ENCODE results near the gene PNPO. TPM values are rescaled to one million over a fixed set of nuclear protein-coding genes. Genes with fewer than 3 reads are reported as not detected.
A peak's percentile ranks its signal among the peaks of the same experiment; 100 is the strongest.

PNPO gene
- total RNA-seq, 2 donors from 2014 or later, result 18.1 to 70.5 TPM

GRCh38 chr17:47952171-47953021 lies 11.0 kb downstream of the PNPO start:
- no peak for TF ChIP-seq CTCF (IDR thresholded peaks at IDR 0.05)
- intact Hi-C loops (cut with DNase I), result no loop called here
- H3K9me3 ChIP-seq, result no peaks in the 10 kb centered on the region
- no peaks in the 10 kb centered on the region for H3K27me3 ChIP-seq
- no peaks in the 10 kb centered on the region for H3K36me3 ChIP-seq
- peak overlapping the region; percentile 32 to 100 for H3K9ac ChIP-seq (ENCODE audit: low read depth in 2 of 2, low read length in 2 of 2)
- H3K27ac ChIP-seq, result peak overlapping the region; percentile 86
- DNase-seq, result peak; percentile 91
- no peak overlapping the region for H3K4me3 ChIP-seq
- no peaks in the 10 kb centered on the region for H3K4me1 ChIP-seq

- intact Hi-C loops (cut with DNase I), result no loop called here
- no peak for DNase-seq
- no peak for TF ChIP-seq CTCF (IDR thresholded peaks at IDR 0.05)
- Histone ChIP-seq H3K27me3 (no peaks in the 10 kb centered on the region), H3K9me3 (no peaks in the 10 kb centered on the region), H3K4me1 (no peaks in the 10 kb centered on the region), H3K36me3 (no peaks in the 10 kb centered on the region), H3K9ac (ENCODE audit: low read depth in 2 of 2, low read length in 2 of 2) (peak overlapping the region; percentile 61 to 100), H3K27ac (peak overlapping the region; percentile 86), H3K4me3 (peak overlapping the region; percentile 55)
Measured at GRCh38 chr17:47953909-47954308, 12.5 kb downstream of the PNPO start.

GRCh38 chr17:47955497-47956461 lies 14.4 kb downstream of the PNPO start:
- Histone ChIP-seq H3K9ac (ENCODE audit: low read depth in 2 of 2, low read length in 2 of 2) (peak overlapping the region; percentile 91 to 100), H3K9me3 (no peaks in the 10 kb centered on the region), H3K27ac (peak overlapping the region; percentile 86), H3K4me3 (peak overlapping the region; percentile 55), H3K27me3 (no peaks in the 10 kb centered on the region), H3K36me3 (no peaks in the 10 kb centered on the region), H3K4me1 (peaks cover 2% of the 10 kb centered on the region)
- TF ChIP-seq CTCF (IDR thresholded peaks at IDR 0.05), result no peak
- intact Hi-C loops (cut with DNase I), result no loop called here
- peak; percentile 73 for DNase-seq

GRCh38 chr17:47956791-47957590 lies 15.6 kb downstream of the PNPO start:
- Histone ChIP-seq H3K9ac (ENCODE audit: low read depth in 2 of 2, low read length in 2 of 2) (peak overlapping the region; percentile 91 to 100), H3K36me3 (no peaks in the 10 kb centered on the region), H3K27ac (peak overlapping the region; percentile 86), H3K4me1 (peaks cover 7% of the 10 kb centered on the region), H3K4me3 (peak overlapping the region; percentile 55), H3K27me3 (no peaks in the 10 kb centered on the region), H3K9me3 (no peaks in the 10 kb centered on the region)
- intact Hi-C loops (cut with DNase I), result no loop called here
- TF ChIP-seq CTCF (IDR thresholded peaks at IDR 0.05), result no peak
- DNase-seq, result no peak

Data from colonic mucosa (tissue), 4 donors.